Activated T-cell treated with anti-CD3 and anti-CD28 coated beads, Interleukin-2, amount 50 U/mL, for 1 hour (primary cell): ENCODE data around the gene CLCF1.
A peak's percentile ranks its signal among the peaks of the same experiment; 100 is the strongest.
"Not testable (repeated sequence)": the region's sequence is repeated elsewhere in the genome, so short reads cannot be mapped to it uniquely, and the experiment has no call there.

Source experiments
- DNase-seq: peaks from one replicate; pipeline ENCODE4 v3.0.0-alpha.2; 2020

CLCF1 gene

GRCh38 chr11:67320011-67320410 lies 53.4 kb downstream of the CLCF1 start:
- DNase-seq: no peak

GRCh38 chr11:67318876-67319275 lies 54.5 kb downstream of the CLCF1 start:
- not testable (repeated sequence) for DNase-seq

GRCh38 chr11:67317888-67318555 lies 55.4 kb downstream of the CLCF1 start:
- DNase-seq: no peak

- DNase-seq: peak; percentile 99
Observed at GRCh38 chr11:67317205-67317887, 56.1 kb downstream of the CLCF1 start.

GRCh38 chr11:67316882-67317204 lies 56.6 kb downstream of the CLCF1 start:
- no peak for DNase-seq

- no peak for DNase-seq
Observed at GRCh38 chr11:67315325-67315909, 58.0 kb downstream of the CLCF1 start.

GRCh38 chr11:67314218-67314617 lies 59.2 kb downstream of the CLCF1 start:
- DNase-seq: no peak
